ENCODE results near the gene KLK6.
A peak's percentile ranks its signal among the peaks of the same experiment; 100 is the strongest.

The KLK6 gene

DNA sequence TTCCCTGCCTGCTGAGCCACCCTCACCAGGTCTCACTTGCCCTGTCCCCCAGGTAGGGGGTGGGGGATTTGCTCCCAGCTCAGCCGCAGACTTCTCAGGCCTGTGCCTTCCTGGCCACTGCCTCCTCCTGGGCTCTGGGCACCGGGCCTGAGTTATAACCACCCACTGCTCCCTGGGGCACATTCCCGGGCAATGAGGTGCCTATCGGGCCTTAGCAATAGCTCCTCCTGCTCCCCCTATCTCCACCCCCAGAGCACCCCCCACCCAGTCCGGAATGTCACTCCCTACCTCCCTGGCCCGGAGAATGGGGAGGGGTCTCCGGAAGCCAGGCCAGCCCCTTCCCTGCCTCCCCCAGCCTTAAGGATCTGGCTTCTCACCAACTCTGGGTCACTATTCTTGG is 16.5 kb downstream of the KLK6 start, which contains the start of gene KLK5:
Gene KLK5 (minus strand): TSS at position 129 of the 400 bp plus-strand sequence. CDS start 381 bp downstream, outside the sequence.
- no peak for DNase-seq (ENCODE audit: low read depth in 2 of 2)

DNA sequence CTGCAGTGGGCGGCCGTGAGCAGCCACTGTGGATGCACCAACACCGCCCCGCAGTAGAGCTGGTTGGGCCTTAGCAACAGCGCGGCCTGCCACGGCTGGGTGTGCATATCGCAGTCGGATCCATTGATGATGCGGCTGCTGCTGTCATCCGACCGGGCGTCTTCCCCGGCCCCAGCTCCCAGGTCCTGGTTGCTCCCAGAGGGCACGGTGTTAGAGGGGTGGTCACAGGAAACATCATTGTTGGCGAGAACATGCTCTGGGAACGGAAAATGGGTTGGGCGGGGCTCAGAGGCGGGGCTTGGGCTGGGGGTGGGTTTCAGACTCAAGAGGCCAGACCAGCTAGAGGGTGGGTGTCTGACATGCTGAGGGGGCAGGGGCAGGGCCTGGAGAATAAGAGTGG is 19.5 kb downstream of the KLK6 start:
- DNase-seq (ENCODE audit: low read depth in 2 of 2): no peak

DNA sequence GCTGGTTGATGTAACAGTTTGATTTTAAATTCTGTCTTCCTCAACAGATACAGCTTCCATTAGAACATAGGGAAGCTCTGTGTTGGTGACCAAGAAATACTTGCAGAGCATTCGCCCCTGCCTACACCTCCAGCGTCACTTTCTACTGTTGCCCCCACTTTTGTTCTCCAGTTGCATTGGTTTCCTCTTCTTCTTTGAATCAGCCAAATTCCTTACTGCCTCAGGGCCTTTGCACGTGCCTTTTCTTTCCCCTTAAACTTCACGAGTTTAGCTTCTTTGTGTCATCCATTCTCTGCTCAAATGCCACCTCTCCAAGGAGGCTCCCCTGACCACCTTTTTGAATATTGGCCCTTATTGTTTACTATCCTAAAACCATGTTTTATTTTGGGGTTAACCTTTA is 22.3 kb downstream of the KLK6 start:
- DNase-seq (ENCODE audit: low read depth in 2 of 2): no peak

GRCh38 chr19:50944795-50945194 is 24.6 kb downstream of the KLK6 start:
- DNase-seq (ENCODE audit: low read depth in 2 of 2): no peak

GRCh38 chr19:50943074-50943828 is 26.1 kb downstream of the KLK6 start:
- DNase-seq (ENCODE audit: low read depth in 2 of 2): no peak

GRCh38 chr19:50939596-50939995 is 29.8 kb downstream of the KLK6 start:
- no peak for DNase-seq (ENCODE audit: low read depth in 2 of 2)

DNA sequence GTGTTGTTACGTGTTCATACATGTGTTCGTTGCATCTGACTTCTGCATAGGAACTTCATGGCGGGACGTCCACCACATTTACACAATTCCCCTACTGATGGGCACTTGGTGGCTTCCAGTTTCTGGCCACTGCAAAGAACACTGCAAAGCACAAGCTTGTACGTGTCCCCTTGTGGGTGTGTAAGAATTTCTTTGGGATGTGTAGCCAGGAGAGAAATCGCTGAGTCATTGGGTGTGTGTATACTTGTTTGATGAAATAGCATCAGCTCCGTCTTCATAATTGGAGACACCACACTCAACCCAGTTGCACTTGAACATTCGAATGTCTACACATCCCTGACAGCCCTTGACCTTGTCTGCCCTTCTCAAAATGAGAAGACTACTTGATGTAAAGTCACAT is 35.8 kb downstream of the KLK6 start:
- DNase-seq (ENCODE audit: low read depth in 2 of 2): no peak

- no peak for DNase-seq (ENCODE audit: low read depth in 2 of 2)
These were observed 36.7 kb downstream of the KLK6 start for GRCh38 chr19:50932690-50933083.

DNA sequence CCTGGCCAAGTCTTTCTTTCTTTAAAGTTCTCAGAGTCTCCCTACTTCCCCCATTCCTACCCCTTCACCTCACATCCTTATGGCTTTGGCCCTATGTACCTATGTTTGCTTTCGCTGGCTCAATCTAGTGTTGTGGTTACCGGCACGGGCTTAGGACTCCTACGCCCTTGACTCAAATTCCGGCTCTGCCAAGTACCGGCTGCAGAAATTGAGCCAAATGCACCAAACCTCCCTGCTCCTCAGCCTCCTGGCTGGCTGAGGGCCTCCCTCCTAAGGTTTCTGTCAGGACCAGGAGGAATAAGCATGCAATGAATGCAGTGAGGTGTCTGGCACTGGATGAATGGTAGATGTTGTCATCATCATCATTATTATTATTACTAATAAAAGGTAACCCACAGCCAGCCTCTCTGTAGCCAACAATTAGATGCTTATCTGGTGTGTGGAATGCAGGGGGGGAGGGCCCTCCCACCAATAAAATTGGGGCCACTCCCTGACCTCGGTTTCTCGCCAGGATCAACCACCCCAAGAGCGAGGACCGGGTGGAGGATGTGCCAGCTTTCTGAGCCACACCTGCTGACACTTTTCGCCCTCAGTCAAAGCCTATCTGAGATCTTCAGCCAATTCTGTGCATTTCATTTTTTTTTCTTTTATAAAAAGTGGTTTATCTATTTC is 37.2 kb downstream of the KLK6 start:
- no peak for DNase-seq (ENCODE audit: low read depth in 2 of 2)

- no peak for DNase-seq (ENCODE audit: low read depth in 2 of 2)
These were observed 38.4 kb downstream of the KLK6 start for GRCh38 chr19:50931023-50931422.

- DNase-seq (ENCODE audit: low read depth in 2 of 2): no peak
These were observed 40.6 kb downstream of the KLK6 start for GRCh38 chr19:50928831-50929230.

- no peak for DNase-seq (ENCODE audit: low read depth in 2 of 2)
These were observed 43.2 kb downstream of the KLK6 start for GRCh38 chr19:50926144-50926543.

GRCh38 chr19:50925734-50926133 is 43.7 kb downstream of the KLK6 start:
- no peak for DNase-seq (ENCODE audit: low read depth in 2 of 2)

DNA sequence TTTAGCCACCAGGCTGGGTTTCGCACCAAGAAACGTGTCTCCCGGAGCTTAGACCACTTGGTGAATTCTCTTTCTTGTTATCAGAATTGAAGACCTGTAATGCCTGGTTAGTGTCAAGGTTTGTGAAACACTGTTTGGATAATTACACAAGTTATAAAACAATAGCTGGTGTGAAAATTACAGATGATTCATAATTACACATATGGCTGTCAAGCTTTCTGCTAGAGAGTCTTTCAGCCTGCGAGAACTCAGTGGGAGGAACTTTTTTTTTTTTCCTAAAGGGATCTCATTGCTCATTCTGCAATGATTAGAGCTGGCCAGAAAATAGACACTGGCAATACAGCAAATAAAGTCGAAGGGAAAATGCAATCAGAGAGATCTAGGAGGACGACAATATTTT is 44.8 kb downstream of the KLK6 start:
- no peak for DNase-seq (ENCODE audit: low read depth in 2 of 2)

- DNase-seq (ENCODE audit: low read depth in 2 of 2): peak; percentile 17 to 50
These were observed 47.0 kb downstream of the KLK6 start for GRCh38 chr19:50922317-50922853.

- DNase-seq (ENCODE audit: low read depth in 2 of 2): no peak
These were observed 47.7 kb downstream of the KLK6 start for GRCh38 chr19:50921426-50922316.

DNA sequence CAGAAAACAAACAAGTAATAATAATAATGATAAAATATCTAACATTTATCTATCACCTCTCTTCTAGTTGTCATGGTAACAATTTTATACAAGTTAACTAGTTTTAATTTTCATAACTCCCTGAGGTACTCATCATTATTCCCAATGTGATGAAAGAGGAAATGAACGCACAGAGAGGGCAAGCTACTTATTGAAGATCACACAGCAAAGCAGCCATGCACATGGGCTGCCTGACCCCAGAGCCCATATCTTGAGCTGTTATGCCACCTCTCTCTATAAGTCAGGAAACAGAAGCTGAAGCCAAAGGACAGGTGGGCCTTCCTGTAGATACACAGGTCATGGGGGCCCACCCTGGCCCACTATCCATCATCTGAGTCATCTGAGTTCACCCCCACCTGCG is 53.3 kb downstream of the KLK6 start:
- no peak for DNase-seq (ENCODE audit: low read depth in 2 of 2)

DNA sequence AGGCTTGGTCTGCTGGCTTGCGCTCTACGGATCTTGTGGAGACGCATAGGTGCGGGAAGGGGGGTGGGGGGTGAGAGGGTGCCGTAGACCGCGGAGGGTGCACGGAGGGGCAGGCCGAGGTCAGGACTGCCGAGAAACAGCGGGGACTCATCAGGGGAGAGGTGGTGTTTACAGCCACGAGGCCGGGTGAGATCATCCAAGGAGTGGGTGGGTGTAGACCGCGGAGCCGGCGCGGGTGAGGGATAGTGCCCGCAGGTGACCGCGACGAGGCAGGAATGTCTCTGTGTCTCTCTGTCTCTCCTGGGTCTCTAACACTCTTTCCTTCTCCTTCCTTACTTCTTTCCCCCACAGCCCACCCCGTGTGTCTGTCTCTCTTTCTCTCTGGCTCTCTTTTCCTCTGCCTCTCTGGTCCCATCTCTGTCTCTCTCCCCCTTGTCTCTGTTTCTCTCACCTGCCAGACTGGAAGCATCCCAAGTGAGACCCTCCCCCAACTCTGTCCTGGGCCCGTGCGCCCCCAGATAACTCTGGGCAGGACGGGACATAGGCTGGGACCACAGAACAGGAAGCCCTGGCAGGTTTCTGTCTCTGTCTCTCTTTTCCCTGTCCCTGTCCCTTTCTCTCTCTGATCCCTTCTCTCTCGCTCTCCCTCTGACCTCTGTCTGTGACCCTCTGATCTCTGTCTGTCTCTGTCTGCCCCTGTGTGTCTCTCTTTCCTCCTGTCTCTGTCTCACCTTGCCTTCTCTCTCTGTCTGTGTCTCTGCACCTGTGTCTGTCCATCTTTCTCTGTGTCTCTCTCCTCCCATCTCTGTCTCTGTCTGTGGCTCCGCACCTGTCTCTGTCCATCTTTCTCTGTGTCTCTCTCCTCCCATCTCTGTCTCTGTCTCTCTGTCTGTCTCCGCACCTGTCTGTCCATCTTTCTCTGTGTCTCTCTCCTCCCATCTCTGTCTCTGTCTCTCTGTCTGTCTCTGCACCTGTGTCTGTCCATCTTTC is 56.4 kb downstream of the KLK6 start:
- no peak for DNase-seq (ENCODE audit: low read depth in 2 of 2)

DNA sequence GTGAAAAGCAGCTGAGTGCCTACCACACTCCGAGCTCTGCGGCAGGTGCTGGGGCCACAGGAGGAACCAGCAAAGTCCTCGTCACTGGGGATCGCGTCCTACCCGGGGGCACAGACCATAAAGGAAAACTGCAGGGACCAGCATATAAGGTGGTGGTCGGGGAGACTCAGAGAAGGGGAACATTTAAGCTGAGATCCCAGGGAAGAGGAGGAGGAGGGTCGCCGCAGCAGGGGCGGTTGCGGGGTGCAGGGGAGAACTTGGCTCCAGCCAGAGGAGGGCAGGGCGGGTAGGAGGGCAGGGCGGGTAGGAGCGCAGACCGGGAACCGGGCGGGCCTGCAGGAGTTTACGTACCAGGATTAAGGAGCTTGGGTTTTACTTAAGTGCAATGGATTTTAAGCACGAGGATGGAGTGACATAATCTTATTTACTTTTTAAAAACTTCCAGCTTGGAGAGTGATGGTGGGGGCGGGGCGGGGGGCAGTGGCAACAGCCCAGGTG is 57.2 kb downstream of the KLK6 start:
- DNase-seq (ENCODE audit: low read depth in 2 of 2): no peak

- DNase-seq (ENCODE audit: low read depth in 2 of 2): no peak
These were observed 57.9 kb downstream of the KLK6 start, which contains the start of gene KLK4 for GRCh38 chr19:50911206-50912101. Gene KLK4, minus strand, starts transcription at chr19:50911395. Its CDS starts 657 bp downstream, at chr19:50910738.
